ENCODE results near the gene CD52. TPM values are rescaled to one million over a fixed set of nuclear protein-coding genes. Genes with fewer than 3 reads are reported as not detected.

CD52 gene
- 0.38 TPM in 1 of 5 replicates, not detected in the others for total RNA-seq (2022; extraction: Qiagen RNA extraction)

GRCh38 chr1:26317612-26318337 is at the start of gene CD52:
Gene CD52, plus strand, starts transcription at chr1:26317958. Its CDS starts 60 bp downstream, at chr1:26318018.

DNA sequence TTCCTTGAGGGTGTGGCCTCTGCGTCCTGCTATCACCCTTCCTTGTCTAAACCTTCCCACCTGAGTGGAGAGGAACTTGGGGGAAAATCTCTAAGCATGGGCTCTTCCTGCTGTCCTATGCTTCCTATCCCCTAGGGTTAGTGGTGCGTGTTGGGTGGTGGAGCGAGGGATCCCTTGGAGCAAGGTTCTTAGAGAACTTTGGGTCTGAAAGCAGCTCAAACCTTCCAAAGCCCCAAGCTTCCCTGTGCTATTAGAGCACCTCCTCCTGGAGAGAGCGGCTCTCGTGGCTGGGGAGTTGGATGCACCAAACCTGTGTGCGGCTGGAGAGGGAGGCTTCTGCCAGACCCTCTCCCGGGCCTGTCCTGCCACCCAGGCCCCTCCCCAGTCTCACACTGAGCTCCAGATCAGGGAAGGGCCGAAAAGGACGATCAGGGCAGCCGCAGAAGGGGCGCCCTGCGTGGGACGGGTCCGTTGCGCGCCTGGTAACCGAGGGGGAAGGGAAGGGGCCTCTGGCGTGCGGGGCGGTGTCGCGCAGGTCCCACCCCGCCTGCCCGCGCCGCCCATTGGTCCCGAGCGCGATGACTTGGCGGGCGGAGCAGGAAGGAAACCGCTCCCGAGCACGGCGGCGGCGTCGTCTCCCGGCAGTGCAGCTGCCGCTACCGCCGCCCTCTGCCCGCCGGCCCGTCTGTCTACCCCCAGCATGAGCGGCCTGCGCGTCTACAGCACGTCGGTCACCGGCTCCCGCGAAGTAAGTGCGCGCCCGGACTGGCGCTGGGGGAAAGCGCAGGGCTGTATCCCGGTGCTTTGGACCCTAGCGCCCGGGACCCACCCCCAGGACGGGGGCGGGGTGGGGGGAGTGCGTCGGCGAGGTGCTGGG is 38.1 kb upstream of the CD52 start, which contains the start of gene SH3BGRL3:
Gene SH3BGRL3, plus strand, starts transcription at position 631 of the 877 bp plus-strand sequence. Its CDS starts 70 bp downstream, at position 701.

DNA sequence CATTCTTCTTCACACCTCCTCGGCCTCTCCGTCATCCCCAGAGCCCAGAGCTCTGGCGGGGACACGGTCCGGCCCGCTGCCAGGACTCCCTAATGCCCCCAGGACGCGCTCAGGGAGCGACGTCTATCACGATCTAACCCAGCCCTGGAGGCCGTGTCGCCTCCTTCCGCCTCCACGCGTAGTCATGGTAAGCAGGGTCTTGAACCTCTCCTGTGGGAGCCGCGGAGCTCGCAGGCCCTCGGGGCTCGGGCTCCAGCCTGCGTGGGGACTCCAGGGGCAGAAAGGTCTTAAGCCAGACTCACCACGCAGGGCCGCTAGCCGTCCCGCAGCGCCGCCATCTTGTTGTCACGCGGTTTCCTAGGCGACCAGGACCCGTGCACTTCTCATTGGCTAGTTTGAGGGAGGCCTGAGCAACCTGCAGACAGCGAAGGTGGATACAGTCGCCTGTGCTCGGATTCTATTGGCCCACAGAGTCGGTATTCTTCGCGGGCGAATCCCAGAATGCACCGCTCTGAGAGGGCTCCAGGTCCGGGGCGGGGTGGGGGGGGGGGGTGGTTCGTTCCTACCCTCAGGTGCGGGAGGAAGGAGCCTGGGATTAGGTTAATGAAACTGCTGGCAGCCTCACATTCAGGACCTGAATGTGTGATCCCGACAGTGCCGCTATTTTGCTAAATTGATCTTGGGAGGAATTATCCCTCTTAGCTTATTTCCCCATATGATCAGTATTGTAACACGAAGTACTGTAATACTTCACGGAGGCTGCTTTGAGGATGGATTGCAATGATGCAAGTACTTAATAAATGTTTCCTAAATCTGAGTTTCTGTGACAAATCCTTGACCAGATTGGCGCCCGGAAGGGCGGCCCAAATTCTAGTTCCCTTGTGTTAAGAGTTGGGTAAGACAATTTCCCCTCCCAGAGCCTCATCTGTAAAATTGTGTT is 11.2 kb upstream of the CD52 start, which contains the start of gene UBXN11:
Gene UBXN11, minus strand, starts transcription at position 347 of the 940 bp plus-strand sequence. CDS start 3,753 bp downstream, outside the sequence.

DNA sequence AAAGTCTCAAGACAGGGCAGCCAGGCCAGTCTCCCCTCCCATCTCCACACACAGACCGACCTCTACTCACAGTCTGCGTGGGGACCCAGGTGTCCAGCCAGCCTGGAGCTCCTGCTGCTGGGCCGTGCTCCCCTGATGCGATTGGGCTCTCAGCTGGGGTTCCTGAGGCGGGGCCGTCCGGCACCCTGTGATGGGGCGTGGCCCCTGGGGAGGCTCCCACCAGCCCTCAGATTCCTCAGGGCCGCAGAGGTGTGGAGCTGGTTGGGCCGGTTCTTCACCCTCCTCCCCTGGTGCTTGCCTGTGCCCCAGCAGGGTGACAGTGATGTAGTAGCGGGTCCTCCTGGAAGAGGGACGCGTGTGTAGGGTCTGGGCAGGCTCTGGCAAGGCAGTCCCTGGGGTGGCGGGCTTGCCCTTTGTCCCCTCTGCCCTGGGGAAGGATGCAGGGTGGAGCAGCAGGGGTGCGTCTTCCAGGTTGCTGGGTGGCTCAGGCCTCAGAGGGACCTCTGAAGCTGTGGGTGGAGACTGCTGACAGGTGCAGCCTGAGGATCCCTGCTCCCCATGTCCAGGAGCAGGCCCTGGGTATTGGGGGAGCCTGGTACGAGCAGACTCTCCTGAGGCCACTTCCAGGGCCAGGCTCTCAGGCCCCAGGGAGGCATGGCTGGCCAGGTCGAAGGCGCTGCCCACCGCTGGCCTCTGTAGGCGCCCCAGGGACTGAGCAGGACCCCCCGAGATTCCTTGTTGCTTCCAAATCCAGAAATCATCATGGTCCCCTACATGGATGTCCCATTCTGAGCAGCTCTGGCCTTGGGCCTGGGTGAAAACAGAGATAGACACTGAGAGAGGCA is 36.4 kb downstream of the CD52 start, which contains the start of gene CRYBG2:
Gene CRYBG2, minus strand, starts transcription at position 155 of the 845 bp plus-strand sequence. CDS start 7,473 bp downstream, outside the sequence.

Other genes with a start within 250 kb of the CD52 start
- gene PDIK1L, start 206.1 kb upstream of the CD52 start, total RNA-seq (2022; extraction: Qiagen RNA extraction), result 1.9 to 2.4 TPM (median 2.0 TPM) in 5 replicates
- 0.04 TPM in 2 of 5 replicates, not detected in the others for gene FAM110D, start 158.9 kb upstream of the CD52 start, total RNA-seq (2022; extraction: Qiagen RNA extraction)
- not detected in 5 replicates for gene C1orf232, start 149.0 kb upstream of the CD52 start, total RNA-seq (2022; extraction: Qiagen RNA extraction)
- 46.6 to 63.3 TPM (median 55.0 TPM) in 5 replicates for gene ZNF593, start 148.1 kb upstream of the CD52 start, total RNA-seq (2022; extraction: Qiagen RNA extraction)
- gene ZNF593OS, start 146.1 kb upstream of the CD52 start, total RNA-seq (2022; extraction: Qiagen RNA extraction), result 0.10 to 0.70 TPM in 2 of 5 replicates, not detected in the others
- gene CNKSR1, start 140.5 kb upstream of the CD52 start, total RNA-seq (2022; extraction: Qiagen RNA extraction), result 0.17 to 0.57 TPM (median 0.31 TPM) in 4 of 5 replicates, not detected in the other
- not detected in 5 replicates for gene CATSPER4, start 127.4 kb upstream of the CD52 start, total RNA-seq (2022; extraction: Qiagen RNA extraction)
- gene CEP85, start 83.8 kb upstream of the CD52 start, total RNA-seq (2022; extraction: Qiagen RNA extraction), result 10.7 to 12.9 TPM (median 12.3 TPM) in 5 replicates
- 113 to 153 TPM (median 142 TPM) in 5 replicates for gene SH3BGRL3, start 37.9 kb upstream of the CD52 start, total RNA-seq (2022; extraction: Qiagen RNA extraction)
- gene UBXN11, start 11.3 kb upstream of the CD52 start, total RNA-seq (2022; extraction: Qiagen RNA extraction), result 9.7 to 14.8 TPM (median 13.5 TPM) in 5 replicates
- gene CRYBG2, start 36.2 kb downstream of the CD52 start, total RNA-seq (2022; extraction: Qiagen RNA extraction), result 1.1 to 2.1 TPM (median 1.5 TPM) in 5 replicates
- gene ZNF683, start 54.8 kb downstream of the CD52 start, total RNA-seq (2022; extraction: Qiagen RNA extraction), result not detected in 5 replicates
- not detected in 5 replicates for gene LIN28A, start 92.9 kb downstream of the CD52 start, total RNA-seq (2022; extraction: Qiagen RNA extraction)
- gene DHDDS, start 114.4 kb downstream of the CD52 start, total RNA-seq (2022; extraction: Qiagen RNA extraction), result 22.1 to 26.1 TPM (median 23.0 TPM) in 5 replicates
- 304 to 392 TPM (median 323 TPM) in 5 replicates for gene HMGN2, start 154.5 kb downstream of the CD52 start, total RNA-seq (2022; extraction: Qiagen RNA extraction)
- 12.4 to 17.8 TPM (median 17.3 TPM) in 5 replicates for gene RPS6KA1, start 211.8 kb downstream of the CD52 start, total RNA-seq (2022; extraction: Qiagen RNA extraction)

Data from A549 treated with dexamethasone at 1 μM for 4 hours (cell line).